Measurements from ENCODE around the gene NDUFB8.

NDUFB8 gene

DNA sequence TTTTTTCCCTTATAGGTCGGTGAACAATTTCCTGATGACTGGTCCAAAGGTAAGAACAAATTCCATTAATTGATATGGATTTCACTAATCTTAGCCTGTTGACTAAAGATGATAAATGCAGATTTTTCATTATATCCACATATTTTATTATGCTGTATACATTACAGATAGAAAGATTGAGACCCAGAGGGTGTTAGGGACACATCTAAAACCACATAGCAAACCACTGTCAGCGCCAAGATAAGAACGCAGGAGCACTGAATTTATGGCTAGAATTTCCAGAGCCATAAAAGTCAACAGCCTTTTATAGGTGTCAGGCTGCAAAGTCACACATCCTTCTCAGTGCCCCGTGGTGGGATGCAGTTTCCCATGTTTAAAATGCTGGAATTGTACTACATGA lies 50.6 kb downstream of the NDUFB8 start:
- no peak overlapping the region for H3K4me3 ChIP-seq (ENCODE audit: low read depth, low read length)
- DNase-seq: no peak
- H3K27ac ChIP-seq: no peak overlapping the region
- TF ChIP-seq, protein P1, sequence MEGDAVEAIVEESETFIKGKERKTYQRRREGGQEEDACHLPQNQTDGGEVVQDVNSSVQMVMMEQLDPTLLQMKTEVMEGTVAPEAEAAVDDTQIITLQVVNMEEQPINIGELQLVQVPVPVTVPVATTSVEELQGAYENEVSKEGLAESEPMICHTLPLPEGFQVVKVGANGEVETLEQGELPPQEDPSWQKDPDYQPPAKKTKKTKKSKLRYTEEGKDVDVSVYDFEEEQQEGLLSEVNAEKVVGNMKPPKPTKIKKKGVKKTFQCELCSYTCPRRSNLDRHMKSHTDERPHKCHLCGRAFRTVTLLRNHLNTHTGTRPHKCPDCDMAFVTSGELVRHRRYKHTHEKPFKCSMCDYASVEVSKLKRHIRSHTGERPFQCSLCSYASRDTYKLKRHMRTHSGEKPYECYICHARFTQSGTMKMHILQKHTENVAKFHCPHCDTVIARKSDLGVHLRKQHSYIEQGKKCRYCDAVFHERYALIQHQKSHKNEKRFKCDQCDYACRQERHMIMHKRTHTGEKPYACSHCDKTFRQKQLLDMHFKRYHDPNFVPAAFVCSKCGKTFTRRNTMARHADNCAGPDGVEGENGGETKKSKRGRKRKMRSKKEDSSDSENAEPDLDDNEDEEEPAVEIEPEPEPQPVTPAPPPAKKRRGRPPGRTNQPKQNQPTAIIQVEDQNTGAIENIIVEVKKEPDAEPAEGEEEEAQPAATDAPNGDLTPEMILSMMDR (IDR thresholded peaks at IDR 0.05; ENCODE audit: low read depth, low read length): no peak
- no peaks in the 10 kb centered on the region for H3K36me3 ChIP-seq
- no peaks in the 10 kb centered on the region for H3K9me3 ChIP-seq (ENCODE audit: severe bottlenecking)
- H3K27me3 ChIP-seq (ENCODE audit: insufficient read depth, low read depth, severe bottlenecking): peaks cover 46% of the 10 kb centered on the region

- H3K27me3 ChIP-seq (ENCODE audit: insufficient read depth, low read depth, severe bottlenecking): peaks cover 40% of the 10 kb centered on the region
- TF ChIP-seq, protein P1 (IDR thresholded peaks at IDR 0.05; ENCODE audit: low read depth, low read length): no peak
- no peak for DNase-seq
- H3K36me3 ChIP-seq: no peaks in the 10 kb centered on the region
- H3K27ac ChIP-seq: no peak overlapping the region
- H3K4me3 ChIP-seq (ENCODE audit: low read depth, low read length): no peak overlapping the region
- no peaks in the 10 kb centered on the region for H3K9me3 ChIP-seq (ENCODE audit: severe bottlenecking)
These were observed 51.7 kb downstream of the NDUFB8 start for GRCh38 chr10:100477970-100478369.
